GM12875 (cell line): ENCODE data around the gene PI4KA.
"Not testable (repeated sequence)": the region's sequence is repeated elsewhere in the genome, so short reads cannot be mapped to it uniquely, and the experiment has no call there.

Source experiments
- H3K4me3 ChIP-seq: one replicate; pipeline ENCODE4 v1.5.1; 2011; ENCODE audit warnings: low read depth, low read length, control low read depth
- TF ChIP-seq, protein P1 (sequence below): IDR thresholded peaks from 2 replicates; pipeline ENCODE4 v1.5.1; 2011; ENCODE audit warnings: low read depth, mild to moderate bottlenecking, control low read depth, inconsistent platforms, low read length, moderate library complexity, borderline replicate concordance; ENCODE audit not compliant: insufficient read depth

The PI4KA gene

DNA sequence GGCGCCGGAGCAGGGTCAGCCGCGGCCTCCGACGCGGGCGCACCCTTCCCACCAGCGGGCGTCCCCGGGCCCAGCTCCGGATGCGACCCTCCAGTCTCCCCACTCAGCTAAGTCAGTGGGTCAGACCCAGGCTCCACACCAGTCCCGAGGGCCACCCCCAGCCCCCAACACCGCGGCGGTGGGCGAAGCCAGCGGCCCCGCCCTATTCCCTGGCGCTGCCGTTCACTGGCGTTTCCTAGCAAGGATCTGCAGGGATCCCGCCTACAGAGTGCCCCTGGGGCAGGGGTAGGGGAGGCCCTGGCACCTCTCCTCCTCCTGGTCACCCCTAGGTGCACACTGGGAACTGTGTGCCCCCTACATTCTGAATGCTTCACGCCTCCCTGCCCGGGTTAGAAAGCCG is 190.4 kb downstream of the PI4KA start:
- not testable (repeated sequence) for H3K4me3 ChIP-seq

DNA sequence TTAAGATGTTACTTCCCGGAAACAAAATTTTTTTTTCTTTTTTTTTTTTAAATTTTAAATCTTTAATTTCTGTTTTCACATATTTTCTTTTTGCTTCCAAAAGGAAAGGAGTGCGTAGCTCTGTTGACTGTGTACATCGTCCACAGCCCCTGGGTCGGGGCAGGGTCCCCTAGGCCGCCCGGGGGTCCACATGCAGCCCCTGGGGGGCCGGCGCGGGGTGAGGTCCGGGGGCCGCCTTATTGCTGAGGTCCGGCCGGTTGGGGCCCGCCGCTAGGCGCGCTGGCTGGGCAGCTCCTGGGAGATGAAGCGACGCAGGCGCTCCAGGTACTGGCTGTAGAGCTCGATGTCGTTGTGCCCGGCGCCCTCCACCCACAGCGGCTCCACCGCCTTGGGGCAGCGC is 191.1 kb downstream of the PI4KA start:
- not testable (repeated sequence) for H3K4me3 ChIP-seq

DNA sequence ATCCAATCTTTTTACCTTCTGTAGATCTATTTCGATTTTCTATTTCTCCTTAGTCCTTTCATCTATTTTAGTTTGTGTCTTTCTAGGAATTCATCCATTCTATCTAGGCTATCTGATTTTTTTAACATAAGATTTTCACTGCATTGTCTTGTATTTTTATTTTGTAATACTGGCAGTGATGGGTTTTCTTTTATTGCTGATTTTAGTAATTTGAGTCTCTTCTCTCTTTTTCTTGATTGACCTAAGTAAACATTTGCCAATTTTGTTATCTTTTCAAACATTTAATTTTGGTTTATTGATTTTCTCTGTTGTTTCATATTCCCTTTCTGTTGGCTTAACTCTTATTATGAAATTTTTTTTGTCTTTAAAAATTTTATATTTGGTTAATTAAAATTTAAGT is 192.1 kb downstream of the PI4KA start:
- no peak overlapping the region for H3K4me3 ChIP-seq
- TF ChIP-seq, protein P1, sequence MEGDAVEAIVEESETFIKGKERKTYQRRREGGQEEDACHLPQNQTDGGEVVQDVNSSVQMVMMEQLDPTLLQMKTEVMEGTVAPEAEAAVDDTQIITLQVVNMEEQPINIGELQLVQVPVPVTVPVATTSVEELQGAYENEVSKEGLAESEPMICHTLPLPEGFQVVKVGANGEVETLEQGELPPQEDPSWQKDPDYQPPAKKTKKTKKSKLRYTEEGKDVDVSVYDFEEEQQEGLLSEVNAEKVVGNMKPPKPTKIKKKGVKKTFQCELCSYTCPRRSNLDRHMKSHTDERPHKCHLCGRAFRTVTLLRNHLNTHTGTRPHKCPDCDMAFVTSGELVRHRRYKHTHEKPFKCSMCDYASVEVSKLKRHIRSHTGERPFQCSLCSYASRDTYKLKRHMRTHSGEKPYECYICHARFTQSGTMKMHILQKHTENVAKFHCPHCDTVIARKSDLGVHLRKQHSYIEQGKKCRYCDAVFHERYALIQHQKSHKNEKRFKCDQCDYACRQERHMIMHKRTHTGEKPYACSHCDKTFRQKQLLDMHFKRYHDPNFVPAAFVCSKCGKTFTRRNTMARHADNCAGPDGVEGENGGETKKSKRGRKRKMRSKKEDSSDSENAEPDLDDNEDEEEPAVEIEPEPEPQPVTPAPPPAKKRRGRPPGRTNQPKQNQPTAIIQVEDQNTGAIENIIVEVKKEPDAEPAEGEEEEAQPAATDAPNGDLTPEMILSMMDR = no peak

DNA sequence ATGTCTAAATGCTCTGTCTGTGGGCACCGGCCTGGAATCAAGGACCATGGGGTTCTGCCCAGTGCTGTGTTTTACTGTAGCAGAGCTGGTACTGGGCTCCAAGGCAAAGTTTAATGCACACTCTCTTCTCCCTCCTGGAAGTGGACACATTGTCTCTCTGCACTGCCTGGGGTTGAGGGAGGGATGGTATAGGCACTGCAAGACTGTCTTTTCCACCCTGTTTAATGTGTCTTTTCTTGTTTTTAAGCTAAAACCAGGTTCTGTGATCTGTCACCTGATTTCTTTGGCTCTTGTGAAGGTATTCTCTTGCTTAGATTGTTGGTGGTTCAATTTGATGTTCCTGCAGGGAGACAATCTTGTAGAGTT is 194.0 kb downstream of the PI4KA start:
- TF ChIP-seq, protein P1 = no peak
- no peak overlapping the region for H3K4me3 ChIP-seq

DNA sequence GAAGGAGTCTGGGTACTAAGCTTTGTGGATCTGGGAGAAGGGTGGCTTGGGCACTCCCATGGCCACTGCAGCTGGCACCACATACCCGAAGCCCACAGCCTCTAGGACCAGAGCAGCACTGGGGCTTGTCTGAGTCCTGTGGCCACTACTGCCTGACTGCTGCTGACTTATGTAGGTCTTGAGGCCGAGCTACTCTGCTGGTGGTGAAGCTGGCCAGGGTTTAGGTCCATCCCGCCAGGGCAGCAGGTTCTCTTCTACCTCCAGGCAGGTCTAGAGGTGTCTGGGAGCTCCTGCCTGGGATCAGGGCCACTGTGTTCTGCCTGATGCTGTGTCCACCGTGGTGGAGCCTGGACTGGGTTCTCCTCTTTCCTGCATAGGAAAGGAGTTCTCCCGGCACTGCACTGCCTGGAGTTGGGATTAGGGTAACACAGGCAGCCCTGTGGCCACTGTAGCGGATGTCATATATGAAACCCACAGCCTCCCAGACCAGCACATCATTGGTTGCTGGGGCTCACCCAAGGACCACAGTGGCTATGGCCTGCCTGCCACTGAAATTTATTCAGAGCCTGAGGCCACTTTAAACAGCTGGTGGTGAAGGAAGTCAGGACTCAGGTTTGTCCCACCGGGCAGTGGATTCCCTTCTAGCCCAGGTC is 194.5 kb downstream of the PI4KA start:
- no peak overlapping the region for H3K4me3 ChIP-seq
- TF ChIP-seq, protein P1 = no peak

DNA sequence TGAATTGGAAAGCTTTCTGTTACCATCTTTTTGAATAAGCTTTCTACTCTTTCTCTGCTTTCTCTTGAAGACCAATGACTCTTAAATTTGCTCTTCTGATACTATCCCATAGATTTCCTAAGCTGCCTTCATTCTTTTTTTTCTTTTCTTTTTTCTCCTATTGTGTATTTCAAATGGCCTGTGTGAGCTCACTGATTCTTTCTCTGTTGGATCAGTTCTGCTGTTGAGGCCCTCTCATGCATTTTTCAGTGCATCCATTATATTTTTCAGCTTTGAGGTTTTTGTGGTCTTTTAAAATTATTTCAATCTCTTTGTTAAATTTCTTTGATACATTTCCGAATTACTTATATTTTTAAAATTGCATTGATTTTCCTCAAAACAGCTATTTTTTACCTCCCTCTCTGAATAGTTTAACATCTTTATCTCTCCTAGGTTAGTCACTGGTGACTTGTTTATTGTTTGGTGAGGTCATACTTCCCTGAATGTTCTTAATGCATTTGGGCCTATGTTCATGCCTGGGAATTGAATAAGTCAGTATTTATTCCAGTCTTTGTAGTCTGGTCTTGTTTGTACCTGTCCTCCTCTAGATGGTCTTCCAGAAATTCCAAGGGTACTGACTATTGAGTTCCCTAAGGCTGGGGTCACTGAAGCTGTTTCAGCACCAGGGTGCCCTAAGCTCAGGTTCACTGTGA is 195.3 kb downstream of the PI4KA start:
- no peak overlapping the region for H3K4me3 ChIP-seq
- TF ChIP-seq, protein P1 = no peak

DNA sequence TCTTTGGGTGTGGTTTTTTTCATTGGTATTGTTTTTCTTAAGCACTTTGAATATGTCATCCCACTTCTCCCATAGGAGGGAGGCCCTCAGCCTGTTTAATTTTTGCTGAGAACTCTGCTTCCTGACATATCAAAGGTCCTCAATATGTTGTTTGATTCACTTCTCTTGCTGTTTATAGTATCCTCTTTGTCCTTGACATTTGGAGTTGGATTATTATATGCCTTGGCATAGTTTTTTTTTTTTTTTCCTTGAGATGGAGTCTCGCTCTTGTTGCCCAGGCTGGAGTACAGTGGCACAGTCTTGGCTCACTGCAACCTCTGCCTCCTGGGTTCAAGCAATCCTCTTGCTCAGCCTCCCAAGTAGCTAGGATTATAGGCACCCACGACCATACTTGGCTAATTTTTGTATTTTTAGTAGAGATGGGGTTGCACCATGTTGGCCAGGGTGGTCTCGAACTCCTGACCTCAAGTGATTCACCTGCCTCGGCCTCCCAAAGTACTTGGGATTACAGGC is 196.0 kb downstream of the PI4KA start:
- not testable (repeated sequence) for H3K4me3 ChIP-seq

DNA sequence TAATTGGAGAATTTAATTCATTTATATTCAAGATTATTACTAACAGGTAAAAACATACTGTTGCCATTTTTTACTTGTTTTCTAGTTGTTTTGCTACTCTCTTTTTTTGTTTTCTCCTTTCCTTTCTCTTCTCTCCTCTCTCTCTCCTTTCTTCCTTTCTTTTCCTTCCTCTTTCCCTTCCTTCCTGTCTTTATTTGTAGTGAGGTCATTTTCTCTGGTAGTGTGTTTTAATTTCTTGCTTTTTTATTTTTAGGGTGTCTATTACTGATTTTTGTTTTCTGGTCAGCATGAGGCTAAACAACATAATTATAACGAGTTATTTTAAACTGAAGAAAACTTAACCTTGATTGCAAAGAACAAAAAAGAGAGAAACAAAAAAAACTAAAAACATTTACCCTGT is 197.1 kb downstream of the PI4KA start:
- TF ChIP-seq, protein P1 = no peak
- H3K4me3 ChIP-seq = no peak overlapping the region
